Measurements from ENCODE around the gene DSTN.

Gene DSTN

GRCh38 chr20:17640146-17640874 is 70.4 kb downstream of the DSTN start:
- DNase-seq = no peak

GRCh38 chr20:17640875-17641378 is 71.1 kb downstream of the DSTN start:
- no peak for DNase-seq

GRCh38 chr20:17641520-17641964 is 71.7 kb downstream of the DSTN start:
- no peak for DNase-seq

DNA sequence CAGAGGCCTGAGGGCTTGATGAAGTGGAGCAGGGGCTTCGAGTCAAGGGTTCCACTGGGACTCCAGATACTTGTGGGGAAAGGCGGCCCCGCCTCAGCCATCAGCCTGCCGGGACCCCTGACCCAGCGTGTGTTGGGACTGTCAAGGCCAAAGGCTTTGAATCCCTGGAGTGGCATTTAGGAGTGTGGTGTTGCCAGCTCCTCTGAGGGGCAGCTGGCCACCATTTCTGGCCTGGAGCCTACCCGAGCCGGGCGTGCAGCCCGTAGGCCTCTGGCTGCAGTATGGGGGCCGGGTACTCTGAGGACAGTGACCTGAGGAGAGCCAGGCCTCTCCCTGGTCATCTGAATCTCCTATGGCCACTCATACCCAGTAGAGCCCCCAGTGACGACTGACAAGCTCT is 72.1 kb downstream of the DSTN start:
- no peak for DNase-seq

DNA sequence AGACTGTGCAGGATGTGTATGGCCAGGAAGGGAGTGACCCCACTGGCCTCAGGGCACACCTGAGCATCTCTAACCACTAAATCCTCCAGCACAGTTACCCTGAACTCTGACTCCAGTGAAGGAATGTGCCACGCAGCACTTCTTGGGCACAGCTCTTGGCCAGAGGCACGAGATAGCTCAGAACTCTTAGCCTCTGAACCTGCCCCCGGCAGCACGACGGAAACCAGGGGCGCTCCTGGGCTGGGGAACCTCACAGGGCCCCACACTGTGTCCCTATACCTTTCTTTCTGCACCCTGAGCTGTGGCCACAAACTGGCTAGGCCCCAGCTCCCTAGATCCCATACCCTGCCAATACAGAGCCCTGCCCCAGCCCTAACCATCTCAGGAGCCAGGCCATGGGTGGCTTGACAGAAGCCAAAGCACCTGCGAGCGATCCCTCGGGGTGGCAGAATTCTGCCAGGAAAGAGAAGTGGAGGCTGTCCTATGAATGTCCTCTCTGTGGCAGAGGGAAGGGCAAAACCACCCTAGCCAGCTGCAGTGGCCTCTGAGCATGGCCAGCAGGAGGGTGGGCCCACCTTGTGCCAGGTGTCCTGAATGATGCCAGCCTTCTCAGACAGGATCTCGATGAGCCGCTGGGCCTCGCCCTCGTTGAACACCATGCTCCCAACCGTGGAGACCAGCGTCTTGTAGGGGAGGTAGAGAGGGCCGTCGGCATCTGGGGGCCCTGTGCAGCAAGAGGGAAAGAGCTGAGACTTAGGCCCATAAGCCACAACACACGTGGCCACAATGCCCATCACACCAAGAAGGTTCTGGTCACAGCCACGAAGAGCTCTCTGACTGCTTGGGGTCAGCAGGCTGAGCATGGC is 72.8 kb downstream of the DSTN start:
- no peak for DNase-seq

DNA sequence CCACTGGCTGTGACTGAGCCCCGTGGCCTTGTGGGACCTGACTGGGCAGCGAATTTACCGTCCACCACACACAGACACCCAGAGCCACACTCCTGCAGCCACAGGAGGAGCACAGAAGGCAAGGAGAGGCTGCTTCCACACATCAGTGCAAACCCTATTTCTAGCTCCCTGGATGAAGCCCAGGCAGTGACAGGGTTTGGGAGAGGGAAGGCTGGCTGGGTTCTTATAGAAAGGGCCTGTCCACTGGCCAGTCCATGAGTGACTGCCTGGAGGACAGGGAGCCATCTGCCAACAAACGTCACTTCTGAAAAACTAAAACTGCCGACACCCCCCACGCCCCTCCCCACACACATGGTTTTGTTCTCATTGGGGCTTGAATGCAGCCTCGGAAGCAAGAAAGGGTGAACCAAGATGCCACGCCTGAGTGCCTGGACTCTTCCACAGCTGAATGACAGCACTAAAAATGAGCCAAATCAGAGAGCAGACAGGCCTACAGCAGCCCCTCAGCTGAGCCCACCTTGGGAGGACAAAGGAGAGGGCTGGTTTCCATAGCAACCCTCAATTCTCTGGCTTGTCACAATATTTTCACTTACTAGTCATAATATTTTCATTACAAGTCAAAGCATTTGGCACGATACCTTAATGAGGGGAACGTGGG is 73.8 kb downstream of the DSTN start:
- DNase-seq = no peak

GRCh38 chr20:17644451-17644850 is 74.6 kb downstream of the DSTN start:
- no peak for DNase-seq

DNA sequence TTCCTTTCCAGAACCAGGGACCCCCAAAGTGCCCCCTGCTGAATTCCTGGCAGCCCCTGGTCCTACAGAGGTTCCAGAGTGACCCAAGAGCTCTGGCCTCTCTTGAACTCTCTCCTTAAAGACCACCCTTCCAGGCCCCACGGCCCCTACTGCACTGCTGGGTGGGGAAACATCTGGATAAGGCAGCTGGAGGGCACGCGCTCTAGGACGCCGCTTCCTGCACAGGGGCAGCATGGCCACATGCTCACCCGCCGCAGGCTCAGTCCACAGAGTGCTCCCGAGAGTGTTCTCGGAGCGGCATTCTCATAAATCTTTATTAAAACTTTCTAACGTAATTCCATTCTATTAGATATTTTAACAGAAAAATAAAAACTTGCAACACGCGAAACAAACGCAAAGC is 75.1 kb downstream of the DSTN start:
- DNase-seq = no peak

DNA sequence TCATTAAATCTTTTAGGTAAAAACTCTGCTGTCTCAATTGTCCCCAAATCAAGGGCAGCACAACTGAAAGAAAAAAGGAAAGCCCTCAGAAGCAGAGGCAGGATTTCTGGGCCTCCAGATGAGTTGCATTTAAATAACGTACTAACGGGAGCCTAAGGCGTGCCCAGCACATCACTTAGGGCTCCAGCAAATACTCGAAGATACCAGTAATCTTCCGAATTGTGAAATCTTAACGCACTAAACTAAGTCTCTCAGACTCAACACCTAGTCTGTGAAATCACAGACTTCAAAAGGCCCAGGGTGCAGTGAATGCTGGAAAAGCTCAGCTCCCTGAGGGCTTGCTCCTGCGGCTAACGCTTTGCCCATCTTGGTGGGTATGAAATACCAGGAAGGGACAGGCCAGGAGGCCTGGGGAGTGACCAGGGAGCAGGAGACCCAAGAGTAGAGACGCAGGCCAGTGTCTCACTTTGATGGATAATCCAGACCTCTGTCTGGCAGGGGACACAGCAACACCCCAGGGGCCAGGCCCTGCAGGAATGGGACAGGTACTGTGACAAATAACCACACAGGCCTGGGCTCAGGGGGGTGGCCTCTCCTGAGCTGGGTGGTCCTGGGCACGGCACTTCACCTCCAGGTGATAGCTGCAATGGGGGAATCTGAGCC is 75.8 kb downstream of the DSTN start:
- no peak for DNase-seq

DNA sequence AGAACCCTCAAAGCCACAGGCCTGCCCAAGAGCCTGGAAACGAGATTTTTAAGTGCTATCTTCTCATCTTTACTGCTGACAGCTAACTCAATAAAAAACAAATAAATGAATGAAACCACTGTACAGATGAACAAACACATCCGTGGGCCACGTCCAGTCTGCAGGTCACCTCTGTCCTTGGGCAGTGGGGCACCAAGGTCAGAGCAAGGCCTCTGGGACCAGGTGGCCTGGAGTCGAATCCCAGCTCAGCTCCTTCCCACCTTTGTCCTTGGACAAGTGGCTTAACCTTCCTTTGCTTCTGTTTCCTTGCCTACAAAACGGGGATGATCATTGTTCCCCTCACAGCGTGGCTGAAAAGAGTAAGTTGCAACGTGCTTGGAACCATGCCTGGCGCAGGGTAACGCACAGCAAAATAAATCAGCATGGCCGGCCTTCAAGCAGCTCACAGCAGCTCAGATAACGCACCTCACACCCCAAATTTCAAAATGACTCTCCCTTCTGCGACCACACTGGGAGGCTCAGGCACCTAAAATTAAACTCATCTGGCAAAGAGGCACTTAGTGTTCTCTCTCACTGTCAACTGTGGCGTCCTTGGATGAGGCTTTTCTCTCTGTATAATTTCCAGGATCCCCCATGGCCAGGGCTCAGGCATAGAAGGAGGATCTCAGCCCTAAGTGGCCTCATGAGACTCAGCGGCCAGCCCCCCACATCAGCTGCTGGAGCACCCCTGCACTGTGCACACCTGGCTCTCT is 76.5 kb downstream of the DSTN start:
- DNase-seq = no peak

DNA sequence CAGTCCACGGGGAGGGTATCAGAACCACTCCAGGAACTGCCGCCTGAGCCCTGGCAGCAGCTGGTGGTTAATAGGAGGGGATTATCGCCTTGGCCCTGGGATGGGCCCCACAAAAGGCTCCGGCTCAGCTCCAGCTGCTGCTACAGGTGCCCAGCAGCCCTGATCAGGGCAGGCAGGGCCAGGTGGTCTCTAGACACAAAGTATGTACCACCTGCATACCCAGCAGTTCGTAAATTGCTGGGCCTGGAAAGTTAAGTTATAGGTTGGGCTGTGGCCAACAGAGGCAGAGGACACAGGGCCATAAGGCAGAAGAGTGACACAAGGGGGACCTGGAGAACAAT is 77.1 kb downstream of the DSTN start:
- no peak for DNase-seq

GRCh38 chr20:17647391-17648314 is 77.8 kb downstream of the DSTN start:
- no peak for DNase-seq

- no peak for DNase-seq
Measured at GRCh38 chr20:17648315-17648646, 78.4 kb downstream of the DSTN start.

GRCh38 chr20:17648791-17649730 is 79.2 kb downstream of the DSTN start:
- DNase-seq = peak; percentile 25 to 79

GRCh38 chr20:17650301-17651128 is 80.6 kb downstream of the DSTN start:
- no peak for DNase-seq

- DNase-seq = no peak
Measured at GRCh38 chr20:17651129-17651759, 81.4 kb downstream of the DSTN start.

- peak in 1 of 2 experiments; percentile 23 for DNase-seq
Measured at GRCh38 chr20:17651760-17652388, 82.0 kb downstream of the DSTN start.

DNA sequence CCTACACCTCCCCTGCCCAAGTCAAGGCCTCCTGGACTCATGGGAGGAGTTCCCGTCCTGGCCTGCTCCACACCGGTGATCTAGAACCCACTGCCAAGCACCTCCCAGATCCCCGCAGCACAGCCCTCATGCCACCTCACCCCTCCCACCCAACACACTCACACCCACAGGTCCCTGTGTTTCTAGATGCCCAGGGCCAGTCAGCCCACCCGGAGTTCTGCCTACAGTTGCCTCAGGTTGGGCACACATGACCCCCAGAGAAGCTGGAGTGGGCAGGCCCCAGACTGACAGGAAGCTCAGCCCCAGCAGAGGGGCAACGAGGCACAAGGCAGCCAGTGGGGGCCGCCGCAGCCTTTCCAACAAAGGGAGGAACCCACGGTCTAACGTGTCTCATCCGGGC is 82.5 kb downstream of the DSTN start:
- no peak for DNase-seq

Measured in NCI-H526 (cell line).